MM.1S (cell line): Measurements from ENCODE around the gene TBC1D25.

Source experiments
- EZH2 ChIP-seq: fragments of 300-600 bp; sonication (generic); optimal IDR thresholded peaks from 2 replicates; pipeline ENCODE3; 2017; ENCODE audit warnings: low read depth, mild to moderate bottlenecking, antibody characterized with exemption, low read length, mixed read lengths
- TF ChIP-seq, protein P1 (sequence below): fragments of 300-600 bp; sonication (generic); IDR thresholded peaks from 2 replicates; pipeline ENCODE4 v1.5.1; 2016; ENCODE audit warnings: antibody characterized with exemption, low read length, mixed read lengths

- TF ChIP-seq, protein P1, sequence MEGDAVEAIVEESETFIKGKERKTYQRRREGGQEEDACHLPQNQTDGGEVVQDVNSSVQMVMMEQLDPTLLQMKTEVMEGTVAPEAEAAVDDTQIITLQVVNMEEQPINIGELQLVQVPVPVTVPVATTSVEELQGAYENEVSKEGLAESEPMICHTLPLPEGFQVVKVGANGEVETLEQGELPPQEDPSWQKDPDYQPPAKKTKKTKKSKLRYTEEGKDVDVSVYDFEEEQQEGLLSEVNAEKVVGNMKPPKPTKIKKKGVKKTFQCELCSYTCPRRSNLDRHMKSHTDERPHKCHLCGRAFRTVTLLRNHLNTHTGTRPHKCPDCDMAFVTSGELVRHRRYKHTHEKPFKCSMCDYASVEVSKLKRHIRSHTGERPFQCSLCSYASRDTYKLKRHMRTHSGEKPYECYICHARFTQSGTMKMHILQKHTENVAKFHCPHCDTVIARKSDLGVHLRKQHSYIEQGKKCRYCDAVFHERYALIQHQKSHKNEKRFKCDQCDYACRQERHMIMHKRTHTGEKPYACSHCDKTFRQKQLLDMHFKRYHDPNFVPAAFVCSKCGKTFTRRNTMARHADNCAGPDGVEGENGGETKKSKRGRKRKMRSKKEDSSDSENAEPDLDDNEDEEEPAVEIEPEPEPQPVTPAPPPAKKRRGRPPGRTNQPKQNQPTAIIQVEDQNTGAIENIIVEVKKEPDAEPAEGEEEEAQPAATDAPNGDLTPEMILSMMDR, result no peak
- TF ChIP-seq EZH2, result no peak
These were observed 42.9 kb upstream of the TBC1D25 start for GRCh38 chrX:48496660-48497059.
